Endothelial cell of coronary artery (primary cell): ENCODE measurements around the gene CD8B2. TPM values are rescaled to one million over a fixed set of nuclear protein-coding genes. Genes with fewer than 3 reads are reported as not detected.

Experiments
- total RNA-seq: library from RNA; depleted of rRNA; stranded (reverse); fragments of >200 nt; gene quantifications from 2 replicates; pipeline ENCODE4 v1.2.3, GENCODE V29; 2014

Gene CD8B2
- total RNA-seq, result not detected in 2 replicates

DNA sequence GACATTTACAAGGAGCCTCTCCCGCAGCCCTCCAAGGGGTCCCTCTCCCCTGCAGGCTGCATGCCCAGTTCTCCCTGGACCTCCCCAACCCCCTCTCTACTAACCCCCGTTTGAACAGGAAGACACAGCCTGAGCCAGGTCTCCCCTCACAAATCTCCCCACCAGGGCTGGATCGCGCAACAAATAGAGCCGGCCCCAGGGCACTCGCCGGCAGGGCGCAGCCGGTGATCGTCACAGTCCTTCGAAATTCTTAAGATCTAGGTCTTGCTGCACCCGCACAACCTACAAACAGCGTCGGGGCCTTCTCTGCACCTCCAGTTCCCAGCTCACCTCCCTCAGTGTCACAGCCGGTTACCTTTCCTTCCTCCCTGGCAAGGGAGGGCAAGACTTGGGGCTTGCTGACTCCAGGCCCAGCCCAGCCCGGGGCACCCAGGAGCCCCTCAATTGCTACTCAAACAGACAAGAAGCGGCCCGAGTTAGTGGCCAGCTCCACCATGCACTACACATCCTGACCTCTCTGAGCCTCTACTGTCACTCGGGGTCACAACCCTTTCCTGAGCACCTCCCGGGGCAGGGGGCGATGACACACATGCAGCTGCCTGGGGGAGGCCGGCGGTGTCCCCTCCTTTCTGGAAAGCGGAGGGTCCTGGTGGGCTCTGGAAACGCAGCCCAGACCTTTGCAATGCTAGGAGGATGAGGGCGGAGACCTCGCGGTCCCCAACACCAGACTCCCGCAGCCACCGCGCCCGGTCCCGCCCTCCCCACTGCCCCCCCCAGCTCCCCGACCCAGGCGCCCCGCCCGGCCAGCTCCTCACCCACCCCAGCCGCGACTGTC lies at the start of gene CD8B2:
CD8B2 (plus strand) TSS at position 814 of the 835 bp plus-strand sequence. CDS start 63 bp downstream, outside the sequence.

DNA sequence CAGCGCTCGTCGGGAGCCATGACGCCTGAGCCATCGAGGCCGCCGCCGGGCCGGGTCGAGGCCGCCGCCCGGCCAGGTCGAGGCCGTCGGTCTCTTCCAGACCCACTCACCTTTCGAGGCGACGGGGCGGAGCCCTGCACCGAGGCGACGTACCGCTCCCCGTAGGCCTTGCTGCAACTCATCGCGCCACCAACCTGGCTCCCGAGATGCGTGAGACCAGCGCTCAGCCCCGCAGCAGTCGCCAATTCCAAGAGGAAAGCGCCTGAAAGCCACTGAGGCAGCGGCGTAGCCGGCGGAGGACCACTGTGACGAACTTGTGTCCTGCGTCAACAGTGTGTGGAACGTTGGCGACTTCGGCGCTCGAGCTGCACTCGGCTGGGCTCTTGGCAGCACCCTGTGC lies 19.1 kb upstream of the CD8B2 start, which contains the start of gene RGPD3:
RGPD3 (minus strand) TSS at position 307 of the 400 bp plus-strand sequence; CDS start at position 182, 125 bp downstream.

Other genes starting within 250 kb of the CD8B2 start
- 0.09 and 0.19 TPM in 2 replicates for gene RGPD3, start 19.0 kb upstream of the CD8B2 start, total RNA-seq